ENCODE results near the gene MBD5.

DNA sequence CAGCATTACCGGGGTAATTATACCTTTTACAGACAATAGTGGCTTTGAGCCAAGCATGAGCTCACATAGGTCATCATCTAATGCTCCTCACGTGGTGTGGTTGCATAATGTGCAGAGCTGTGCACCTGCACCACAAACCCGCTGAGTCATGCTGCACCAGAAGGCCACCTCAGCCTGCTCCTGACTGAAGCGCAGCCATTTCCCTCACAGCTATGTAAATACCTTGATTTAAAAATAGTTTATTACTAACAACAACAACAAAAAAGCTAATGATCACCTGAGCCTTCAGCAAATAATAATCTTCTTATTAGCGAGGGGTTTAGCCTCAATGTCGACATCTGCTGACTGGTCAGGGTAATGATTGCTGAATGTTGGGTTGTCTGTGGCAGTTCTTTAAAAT is 238.8 kb downstream of the MBD5 start:
- TF ChIP-seq, protein P1, sequence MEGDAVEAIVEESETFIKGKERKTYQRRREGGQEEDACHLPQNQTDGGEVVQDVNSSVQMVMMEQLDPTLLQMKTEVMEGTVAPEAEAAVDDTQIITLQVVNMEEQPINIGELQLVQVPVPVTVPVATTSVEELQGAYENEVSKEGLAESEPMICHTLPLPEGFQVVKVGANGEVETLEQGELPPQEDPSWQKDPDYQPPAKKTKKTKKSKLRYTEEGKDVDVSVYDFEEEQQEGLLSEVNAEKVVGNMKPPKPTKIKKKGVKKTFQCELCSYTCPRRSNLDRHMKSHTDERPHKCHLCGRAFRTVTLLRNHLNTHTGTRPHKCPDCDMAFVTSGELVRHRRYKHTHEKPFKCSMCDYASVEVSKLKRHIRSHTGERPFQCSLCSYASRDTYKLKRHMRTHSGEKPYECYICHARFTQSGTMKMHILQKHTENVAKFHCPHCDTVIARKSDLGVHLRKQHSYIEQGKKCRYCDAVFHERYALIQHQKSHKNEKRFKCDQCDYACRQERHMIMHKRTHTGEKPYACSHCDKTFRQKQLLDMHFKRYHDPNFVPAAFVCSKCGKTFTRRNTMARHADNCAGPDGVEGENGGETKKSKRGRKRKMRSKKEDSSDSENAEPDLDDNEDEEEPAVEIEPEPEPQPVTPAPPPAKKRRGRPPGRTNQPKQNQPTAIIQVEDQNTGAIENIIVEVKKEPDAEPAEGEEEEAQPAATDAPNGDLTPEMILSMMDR (IDR thresholded peaks at IDR 0.05), result no peak
- TF ChIP-seq EP300 (IDR thresholded peaks at IDR 0.05) (no peak), POLR2A (IDR thresholded peaks at IDR 0.05) (no peak), POLR2AphosphoS5 (IDR thresholded peaks at IDR 0.05) (no peak)
